Glomerular visceral epithelial cell (primary cell): ENCODE results near the gene MTHFD1L.

Source experiments
- DNase-seq: peaks from one replicate; pipeline ENCODE4 v3.0.0-alpha.2; 2016; ENCODE audit errors: extremely low spot score

Gene MTHFD1L

DNA sequence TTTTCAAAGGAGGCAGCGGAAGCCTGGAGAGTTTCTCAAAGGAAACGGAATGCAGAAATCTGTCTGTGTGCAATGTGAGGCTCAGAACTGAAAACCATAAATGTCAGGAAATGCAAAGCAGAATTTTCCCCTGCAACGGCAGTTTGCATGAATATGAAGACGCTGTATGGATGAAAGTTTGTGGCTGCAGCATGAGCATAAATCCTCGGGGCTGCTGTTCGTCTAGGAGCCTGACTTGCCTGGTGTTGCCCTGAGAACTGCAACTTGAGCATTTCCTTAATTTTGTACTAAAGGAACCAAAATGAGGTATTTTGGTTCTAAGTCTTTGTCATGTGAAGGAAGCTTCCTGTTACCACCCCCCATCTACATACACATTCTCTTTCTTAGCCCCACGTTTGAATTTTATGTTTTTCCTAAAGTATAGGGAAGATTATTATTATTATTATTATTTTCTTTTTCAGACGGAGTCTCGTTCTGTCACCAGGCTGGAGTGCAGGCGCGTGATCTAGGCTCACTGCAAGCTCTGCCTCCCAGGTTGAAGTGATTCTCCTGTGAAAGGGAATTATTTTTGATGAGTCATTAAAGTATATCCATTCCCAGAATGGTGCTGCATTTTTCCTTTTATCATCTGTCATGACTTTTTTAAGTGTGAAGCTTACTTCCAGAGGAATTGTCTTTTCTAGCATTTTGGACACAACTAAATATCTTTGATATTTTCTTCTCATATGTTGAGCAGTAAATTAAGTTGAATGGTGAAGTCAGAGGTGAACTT lies 33.1 kb downstream of the MTHFD1L start:
- peak; percentile 15 for DNase-seq

- DNase-seq = no peak
Measured at GRCh38 chr6:150899231-150899630, 33.7 kb downstream of the MTHFD1L start.

GRCh38 chr6:150900049-150900448 lies 34.5 kb downstream of the MTHFD1L start:
- DNase-seq = no peak

GRCh38 chr6:150902142-150902776 lies 36.8 kb downstream of the MTHFD1L start:
- no peak for DNase-seq

GRCh38 chr6:150905769-150906168 lies 40.3 kb downstream of the MTHFD1L start:
- no peak for DNase-seq

DNA sequence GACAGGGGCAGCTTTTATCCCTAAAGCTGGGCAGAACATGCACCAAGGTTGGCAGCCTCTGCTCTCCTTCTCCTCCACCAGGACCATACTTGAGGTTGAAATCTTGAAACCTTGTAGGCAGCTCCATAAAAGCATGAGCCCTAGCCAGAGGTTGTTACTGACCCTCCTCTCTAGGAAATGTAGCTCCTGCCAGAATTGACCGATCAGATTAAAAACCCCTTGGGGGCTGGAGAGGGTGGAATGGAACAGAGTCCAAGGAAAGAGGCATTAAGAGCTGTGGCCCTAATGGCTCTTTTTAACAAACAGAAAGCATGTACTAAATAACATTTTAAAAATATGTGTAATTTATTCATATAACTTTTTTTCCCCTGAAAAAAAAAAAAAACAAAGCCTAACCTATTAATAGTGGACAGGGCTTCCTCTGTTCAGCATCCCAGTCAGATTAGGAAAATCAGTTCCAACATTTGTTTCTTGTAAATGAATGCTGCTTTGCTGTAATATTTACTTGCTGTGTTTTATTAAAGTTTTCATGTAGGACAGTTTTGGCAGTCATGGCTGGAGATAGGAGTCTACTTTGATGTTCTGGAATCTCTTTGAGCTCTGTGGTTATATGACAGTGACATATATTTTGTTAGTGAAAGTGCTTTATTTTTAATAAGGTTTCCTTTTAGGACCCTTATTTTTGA lies 41.3 kb downstream of the MTHFD1L start:
- no peak for DNase-seq

- DNase-seq = no peak
Measured at GRCh38 chr6:150907383-150907782, 41.9 kb downstream of the MTHFD1L start.

GRCh38 chr6:150908901-150909300 lies 43.4 kb downstream of the MTHFD1L start:
- DNase-seq = no peak

- DNase-seq = no peak
Measured at GRCh38 chr6:150910561-150910960, 45.1 kb downstream of the MTHFD1L start.

DNA sequence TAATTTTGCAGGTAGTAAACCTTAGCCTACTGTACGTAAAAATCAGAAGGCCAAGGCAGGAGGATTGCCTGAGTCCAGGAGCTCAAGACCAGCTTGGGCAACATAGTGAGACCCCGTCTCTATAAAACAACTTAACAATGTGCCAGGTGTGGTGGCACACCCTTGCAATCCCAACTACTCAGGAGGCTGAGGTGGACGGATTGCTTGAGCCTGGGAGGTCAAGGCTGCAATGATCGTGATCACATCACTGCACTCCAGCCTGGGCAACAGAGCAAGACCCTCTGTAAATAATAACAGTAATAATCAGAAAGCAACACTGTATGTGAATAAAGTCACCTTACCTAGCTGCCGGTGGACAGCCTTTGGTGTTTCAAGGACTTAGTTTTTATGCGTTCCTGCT lies 48.9 kb downstream of the MTHFD1L start:
- no peak for DNase-seq

GRCh38 chr6:150915131-150915879 lies 49.8 kb downstream of the MTHFD1L start:
- DNase-seq = no peak

DNA sequence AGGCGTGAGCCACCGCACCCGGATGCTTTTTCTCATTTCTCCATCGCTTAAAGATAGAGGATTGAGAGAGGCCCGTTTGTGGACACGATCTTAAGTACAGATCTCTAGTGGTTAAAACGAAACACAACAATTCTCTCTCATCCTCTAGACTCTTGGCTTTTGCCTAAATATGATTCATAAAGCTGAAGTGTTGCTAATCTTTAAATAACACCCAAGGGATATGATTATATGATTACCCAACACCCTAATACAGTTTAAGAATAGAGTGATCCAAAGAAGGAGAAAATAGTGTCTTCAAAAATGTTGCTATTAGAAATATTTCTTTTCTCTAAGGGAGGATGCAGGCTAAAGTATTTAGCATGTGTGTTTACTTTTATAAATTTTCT lies 50.4 kb downstream of the MTHFD1L start:
- no peak for DNase-seq

GRCh38 chr6:150919938-150920337 lies 54.4 kb downstream of the MTHFD1L start:
- DNase-seq = no peak

GRCh38 chr6:150922137-150922536 lies 56.6 kb downstream of the MTHFD1L start:
- DNase-seq = no peak

DNA sequence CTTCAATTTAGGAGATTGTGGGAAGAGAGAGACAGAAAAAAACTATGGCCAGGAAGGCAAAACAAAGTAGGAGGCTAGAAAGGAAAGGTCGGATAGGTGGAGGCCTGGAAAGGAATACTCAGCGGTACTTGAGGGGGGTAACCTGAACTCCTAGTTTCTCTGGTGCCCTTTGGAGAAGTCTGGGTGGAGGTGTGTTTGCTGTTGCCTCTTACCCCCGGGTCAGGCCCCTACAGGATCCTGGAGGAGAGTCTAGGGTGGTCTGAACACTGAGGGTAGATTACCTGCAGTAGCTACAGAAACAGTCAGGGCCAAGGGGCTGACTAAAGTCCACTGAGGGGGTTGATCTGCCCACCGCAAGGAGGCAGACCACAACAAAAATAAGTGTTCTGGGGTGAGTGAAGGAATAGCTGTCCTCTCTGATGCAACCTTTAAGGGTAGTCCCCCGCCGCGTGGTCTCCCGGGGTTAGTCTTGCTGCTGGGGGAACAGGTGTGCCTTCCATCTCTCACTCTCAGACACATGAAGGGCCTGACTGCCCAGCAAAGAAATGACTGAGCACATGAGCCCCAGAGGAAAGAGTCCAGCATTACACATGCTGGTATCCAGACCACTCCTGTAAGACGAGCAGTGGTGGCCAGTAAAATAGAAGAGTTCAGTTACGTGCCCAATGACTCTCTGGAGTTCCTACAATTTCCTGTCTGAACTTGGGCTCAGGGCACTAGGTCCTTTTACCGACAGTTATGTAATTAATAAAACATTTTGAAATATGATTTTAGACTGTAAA lies 59.5 kb downstream of the MTHFD1L start:
- DNase-seq = no peak

DNA sequence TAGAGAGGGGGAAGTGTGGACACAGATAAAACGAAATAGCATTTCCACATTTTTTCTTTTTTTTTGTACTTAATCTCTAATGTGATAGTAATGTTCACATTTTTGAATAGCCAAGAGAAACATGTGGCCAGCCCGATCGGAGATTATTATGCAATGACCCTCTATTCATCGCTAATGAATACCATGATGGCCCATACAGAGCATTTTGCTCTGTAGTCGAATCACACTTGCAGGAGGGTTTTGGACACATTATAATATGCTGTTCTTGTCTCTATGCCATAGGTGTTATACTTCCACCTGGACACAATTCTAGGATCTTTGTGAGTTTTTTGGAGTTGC lies 60.1 kb downstream of the MTHFD1L start:
- no peak for DNase-seq

DNA sequence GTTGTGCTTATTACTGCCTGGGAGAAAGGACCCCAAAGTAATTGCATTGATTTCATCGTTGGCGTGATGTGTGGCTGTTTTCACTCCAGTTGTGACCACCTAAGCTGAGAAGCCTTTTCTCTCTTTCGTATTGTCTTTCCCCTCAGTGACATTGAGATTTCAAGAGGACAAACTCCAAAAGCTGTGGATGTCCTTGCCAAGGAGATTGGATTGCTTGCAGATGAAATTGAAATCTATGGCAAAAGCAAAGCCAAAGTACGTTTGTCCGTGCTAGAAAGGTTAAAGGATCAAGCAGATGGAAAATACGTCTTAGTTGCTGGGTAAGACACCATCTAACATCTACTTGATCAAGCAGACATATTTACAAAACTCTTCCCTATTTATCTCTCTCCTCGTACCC lies 60.5 kb downstream of the MTHFD1L start:
- DNase-seq = no peak

GRCh38 chr6:150928882-150929281 lies 63.4 kb downstream of the MTHFD1L start:
- no peak for DNase-seq

- DNase-seq = no peak
Measured at GRCh38 chr6:150929416-150929815, 63.9 kb downstream of the MTHFD1L start.

- no peak for DNase-seq
Measured at GRCh38 chr6:150930841-150931240, 65.3 kb downstream of the MTHFD1L start.

DNA sequence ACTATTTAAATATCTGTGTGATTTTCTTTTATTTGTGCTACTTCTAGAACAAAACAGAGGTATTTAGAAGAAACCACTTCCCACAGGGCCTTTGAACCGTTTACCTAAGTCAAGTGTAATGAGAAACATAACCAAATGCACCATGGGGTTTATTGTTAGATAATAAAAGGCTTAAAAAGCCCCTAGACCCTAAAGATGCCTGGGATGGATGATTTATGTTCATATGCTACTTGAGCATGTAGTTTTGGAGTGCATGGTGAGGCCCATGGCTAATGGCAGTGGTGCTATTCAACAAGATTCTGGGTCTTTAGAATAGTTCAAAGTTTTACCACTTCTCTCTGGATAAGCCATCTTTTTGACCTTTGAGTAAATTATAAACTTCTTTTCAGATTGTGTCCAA lies 65.9 kb downstream of the MTHFD1L start:
- DNase-seq = no peak

- DNase-seq = no peak
Measured at GRCh38 chr6:150932996-150933395, 67.5 kb downstream of the MTHFD1L start.
